Measurements from ENCODE around the gene FLNA.

DNA sequence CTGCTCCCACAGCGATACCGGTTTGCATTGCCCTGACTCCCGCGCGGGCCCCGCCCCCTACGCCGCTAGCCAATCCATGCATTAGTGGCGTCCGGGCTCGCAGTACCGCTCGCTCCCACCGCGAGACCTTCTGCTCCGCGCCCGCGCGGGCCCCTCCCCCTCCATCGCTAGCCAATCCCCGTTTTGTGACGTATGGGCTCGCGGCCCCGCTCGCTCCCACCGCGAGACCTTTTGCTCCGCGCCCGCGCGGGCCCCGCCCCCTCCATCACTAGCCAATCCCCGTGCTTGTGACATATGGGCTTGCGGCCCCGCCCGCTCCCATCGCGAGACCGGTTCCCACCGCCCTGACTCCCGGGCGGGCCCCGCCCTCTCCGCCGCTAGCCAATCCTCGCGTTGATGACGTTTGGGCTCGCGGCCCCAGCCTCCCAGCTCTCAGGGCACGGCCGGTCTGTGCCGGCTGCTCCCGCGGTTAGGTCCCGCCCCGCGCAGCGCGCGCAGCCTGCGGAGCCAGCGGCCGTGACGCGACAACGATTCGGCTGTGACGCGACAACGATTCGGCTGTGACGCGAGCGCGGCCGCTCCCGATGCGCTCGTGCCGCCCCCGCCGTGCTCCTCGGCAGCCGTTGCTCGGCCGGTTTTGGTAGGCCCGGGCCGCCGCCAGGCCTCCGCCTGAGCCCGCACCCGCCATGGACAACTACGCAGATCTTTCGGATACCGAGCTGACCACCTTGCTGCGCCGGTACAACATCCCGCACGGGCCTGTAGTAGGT lies 4.5 kb upstream of the FLNA start, which contains the start of gene EMD:
- TF ChIP-seq, protein P1, sequence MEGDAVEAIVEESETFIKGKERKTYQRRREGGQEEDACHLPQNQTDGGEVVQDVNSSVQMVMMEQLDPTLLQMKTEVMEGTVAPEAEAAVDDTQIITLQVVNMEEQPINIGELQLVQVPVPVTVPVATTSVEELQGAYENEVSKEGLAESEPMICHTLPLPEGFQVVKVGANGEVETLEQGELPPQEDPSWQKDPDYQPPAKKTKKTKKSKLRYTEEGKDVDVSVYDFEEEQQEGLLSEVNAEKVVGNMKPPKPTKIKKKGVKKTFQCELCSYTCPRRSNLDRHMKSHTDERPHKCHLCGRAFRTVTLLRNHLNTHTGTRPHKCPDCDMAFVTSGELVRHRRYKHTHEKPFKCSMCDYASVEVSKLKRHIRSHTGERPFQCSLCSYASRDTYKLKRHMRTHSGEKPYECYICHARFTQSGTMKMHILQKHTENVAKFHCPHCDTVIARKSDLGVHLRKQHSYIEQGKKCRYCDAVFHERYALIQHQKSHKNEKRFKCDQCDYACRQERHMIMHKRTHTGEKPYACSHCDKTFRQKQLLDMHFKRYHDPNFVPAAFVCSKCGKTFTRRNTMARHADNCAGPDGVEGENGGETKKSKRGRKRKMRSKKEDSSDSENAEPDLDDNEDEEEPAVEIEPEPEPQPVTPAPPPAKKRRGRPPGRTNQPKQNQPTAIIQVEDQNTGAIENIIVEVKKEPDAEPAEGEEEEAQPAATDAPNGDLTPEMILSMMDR (conservative IDR thresholded peaks at IDR 0.05): no peak
- peak; percentile 73 for TF ChIP-seq ZFX (IDR thresholded peaks at IDR 0.05)
